ENCODE data around the gene VPS4B.

DNA sequence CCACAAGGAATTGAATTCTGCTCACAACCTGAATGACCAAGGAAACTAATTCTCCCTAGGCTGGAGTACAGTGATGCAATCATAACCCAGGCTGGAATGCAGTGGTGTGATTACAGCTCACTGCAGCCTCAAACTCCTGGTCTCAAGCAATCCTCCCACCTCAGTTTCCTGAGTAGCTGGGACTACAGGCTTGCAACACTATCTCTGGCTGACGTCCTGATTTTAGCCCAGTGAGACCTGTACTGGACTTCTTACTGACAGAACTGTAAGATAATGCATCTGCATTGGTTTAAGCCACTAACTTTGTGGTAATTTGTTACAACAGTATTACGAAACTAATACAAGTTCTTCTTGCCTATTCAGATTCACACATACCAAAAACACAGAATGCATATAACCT lies 45.7 kb downstream of the VPS4B start:
- TF ChIP-seq, protein P1, sequence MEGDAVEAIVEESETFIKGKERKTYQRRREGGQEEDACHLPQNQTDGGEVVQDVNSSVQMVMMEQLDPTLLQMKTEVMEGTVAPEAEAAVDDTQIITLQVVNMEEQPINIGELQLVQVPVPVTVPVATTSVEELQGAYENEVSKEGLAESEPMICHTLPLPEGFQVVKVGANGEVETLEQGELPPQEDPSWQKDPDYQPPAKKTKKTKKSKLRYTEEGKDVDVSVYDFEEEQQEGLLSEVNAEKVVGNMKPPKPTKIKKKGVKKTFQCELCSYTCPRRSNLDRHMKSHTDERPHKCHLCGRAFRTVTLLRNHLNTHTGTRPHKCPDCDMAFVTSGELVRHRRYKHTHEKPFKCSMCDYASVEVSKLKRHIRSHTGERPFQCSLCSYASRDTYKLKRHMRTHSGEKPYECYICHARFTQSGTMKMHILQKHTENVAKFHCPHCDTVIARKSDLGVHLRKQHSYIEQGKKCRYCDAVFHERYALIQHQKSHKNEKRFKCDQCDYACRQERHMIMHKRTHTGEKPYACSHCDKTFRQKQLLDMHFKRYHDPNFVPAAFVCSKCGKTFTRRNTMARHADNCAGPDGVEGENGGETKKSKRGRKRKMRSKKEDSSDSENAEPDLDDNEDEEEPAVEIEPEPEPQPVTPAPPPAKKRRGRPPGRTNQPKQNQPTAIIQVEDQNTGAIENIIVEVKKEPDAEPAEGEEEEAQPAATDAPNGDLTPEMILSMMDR (IDR thresholded peaks at IDR 0.05): no peak
- TF ChIP-seq CBX2 (IDR thresholded peaks at IDR 0.05; ENCODE audit: borderline replicate concordance, low read depth): no peak
- TF ChIP-seq CEBPB (IDR thresholded peaks at IDR 0.05): no peak
- TF ChIP-seq, protein P2, sequence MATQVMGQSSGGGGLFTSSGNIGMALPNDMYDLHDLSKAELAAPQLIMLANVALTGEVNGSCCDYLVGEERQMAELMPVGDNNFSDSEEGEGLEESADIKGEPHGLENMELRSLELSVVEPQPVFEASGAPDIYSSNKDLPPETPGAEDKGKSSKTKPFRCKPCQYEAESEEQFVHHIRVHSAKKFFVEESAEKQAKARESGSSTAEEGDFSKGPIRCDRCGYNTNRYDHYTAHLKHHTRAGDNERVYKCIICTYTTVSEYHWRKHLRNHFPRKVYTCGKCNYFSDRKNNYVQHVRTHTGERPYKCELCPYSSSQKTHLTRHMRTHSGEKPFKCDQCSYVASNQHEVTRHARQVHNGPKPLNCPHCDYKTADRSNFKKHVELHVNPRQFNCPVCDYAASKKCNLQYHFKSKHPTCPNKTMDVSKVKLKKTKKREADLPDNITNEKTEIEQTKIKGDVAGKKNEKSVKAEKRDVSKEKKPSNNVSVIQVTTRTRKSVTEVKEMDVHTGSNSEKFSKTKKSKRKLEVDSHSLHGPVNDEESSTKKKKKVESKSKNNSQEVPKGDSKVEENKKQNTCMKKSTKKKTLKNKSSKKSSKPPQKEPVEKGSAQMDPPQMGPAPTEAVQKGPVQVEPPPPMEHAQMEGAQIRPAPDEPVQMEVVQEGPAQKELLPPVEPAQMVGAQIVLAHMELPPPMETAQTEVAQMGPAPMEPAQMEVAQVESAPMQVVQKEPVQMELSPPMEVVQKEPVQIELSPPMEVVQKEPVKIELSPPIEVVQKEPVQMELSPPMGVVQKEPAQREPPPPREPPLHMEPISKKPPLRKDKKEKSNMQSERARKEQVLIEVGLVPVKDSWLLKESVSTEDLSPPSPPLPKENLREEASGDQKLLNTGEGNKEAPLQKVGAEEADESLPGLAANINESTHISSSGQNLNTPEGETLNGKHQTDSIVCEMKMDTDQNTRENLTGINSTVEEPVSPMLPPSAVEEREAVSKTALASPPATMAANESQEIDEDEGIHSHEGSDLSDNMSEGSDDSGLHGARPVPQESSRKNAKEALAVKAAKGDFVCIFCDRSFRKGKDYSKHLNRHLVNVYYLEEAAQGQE (IDR thresholded peaks at IDR 0.05): no peak
- no peak for TF ChIP-seq MYC (IDR thresholded peaks at IDR 0.05; ENCODE audit: borderline replicate concordance, low read length)
- no peak for TF ChIP-seq HOXA7 (CRISPR knock-in tag; IDR thresholded peaks at IDR 0.05)
- no peak for TF ChIP-seq POLR2AphosphoS2 (conservative IDR thresholded peaks at IDR 0.05; ENCODE audit: low read length)
- no peak for TF ChIP-seq RCOR1 (IDR thresholded peaks at IDR 0.05; ENCODE audit: low read depth, low read length)
- TF ChIP-seq, protein P3, sequence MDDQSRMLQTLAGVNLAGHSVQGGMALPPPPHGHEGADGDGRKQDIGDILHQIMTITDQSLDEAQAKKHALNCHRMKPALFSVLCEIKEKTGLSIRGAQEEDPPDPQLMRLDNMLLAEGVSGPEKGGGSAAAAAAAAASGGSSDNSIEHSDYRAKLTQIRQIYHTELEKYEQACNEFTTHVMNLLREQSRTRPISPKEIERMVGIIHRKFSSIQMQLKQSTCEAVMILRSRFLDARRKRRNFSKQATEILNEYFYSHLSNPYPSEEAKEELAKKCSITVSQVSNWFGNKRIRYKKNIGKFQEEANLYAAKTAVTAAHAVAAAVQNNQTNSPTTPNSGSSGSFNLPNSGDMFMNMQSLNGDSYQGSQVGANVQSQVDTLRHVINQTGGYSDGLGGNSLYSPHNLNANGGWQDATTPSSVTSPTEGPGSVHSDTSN (IDR thresholded peaks at IDR 0.05): no peak
- TF ChIP-seq JUNB (IDR thresholded peaks at IDR 0.05): no peak
- TF ChIP-seq NR3C1 (IDR thresholded peaks at IDR 0.05): no peak
- TF ChIP-seq RFX5 (IDR thresholded peaks at IDR 0.05): no peak
